GM10266 (cell line): ENCODE data around the gene ZPBP2.

ENCODE experiments used
- DNase-seq: peaks from one replicate; pipeline ENCODE4 v3.0.0; 2012; ENCODE audit errors: extremely low spot score
- TF ChIP-seq, protein P1 (sequence below): IDR thresholded peaks from 2 replicates; pipeline ENCODE4 v1.5.1; 2012; ENCODE audit warnings: mild to moderate bottlenecking, low read depth; ENCODE audit not compliant: control insufficient read depth, insufficient read depth; ENCODE audit errors: missing control alignments

The ZPBP2 gene

GRCh38 chr17:39926588-39927100 is 58.6 kb downstream of the ZPBP2 start:
- no peak for DNase-seq
- TF ChIP-seq, protein P1, sequence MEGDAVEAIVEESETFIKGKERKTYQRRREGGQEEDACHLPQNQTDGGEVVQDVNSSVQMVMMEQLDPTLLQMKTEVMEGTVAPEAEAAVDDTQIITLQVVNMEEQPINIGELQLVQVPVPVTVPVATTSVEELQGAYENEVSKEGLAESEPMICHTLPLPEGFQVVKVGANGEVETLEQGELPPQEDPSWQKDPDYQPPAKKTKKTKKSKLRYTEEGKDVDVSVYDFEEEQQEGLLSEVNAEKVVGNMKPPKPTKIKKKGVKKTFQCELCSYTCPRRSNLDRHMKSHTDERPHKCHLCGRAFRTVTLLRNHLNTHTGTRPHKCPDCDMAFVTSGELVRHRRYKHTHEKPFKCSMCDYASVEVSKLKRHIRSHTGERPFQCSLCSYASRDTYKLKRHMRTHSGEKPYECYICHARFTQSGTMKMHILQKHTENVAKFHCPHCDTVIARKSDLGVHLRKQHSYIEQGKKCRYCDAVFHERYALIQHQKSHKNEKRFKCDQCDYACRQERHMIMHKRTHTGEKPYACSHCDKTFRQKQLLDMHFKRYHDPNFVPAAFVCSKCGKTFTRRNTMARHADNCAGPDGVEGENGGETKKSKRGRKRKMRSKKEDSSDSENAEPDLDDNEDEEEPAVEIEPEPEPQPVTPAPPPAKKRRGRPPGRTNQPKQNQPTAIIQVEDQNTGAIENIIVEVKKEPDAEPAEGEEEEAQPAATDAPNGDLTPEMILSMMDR = no peak
